GM18507 (cell line): ENCODE data around the gene RCL1.

ENCODE experiments used
- DNase-seq: peaks from one replicate; pipeline ENCODE4 v3.0.0; 2011; ENCODE audit warnings: low read depth; ENCODE audit not compliant: insufficient read length; ENCODE audit errors: extremely low spot score
- FAIRE-seq: peaks from 2 replicates; lab custom pipeline; 2011; peaks lifted over from hg19 to GRCh38; lab: Jason Lieb, UNC

Gene RCL1

GRCh38 chr9:4904322-4905134, 111.8 kb downstream of the RCL1 start:
- FAIRE-seq (no peak), DNase-seq (no peak)

DNA sequence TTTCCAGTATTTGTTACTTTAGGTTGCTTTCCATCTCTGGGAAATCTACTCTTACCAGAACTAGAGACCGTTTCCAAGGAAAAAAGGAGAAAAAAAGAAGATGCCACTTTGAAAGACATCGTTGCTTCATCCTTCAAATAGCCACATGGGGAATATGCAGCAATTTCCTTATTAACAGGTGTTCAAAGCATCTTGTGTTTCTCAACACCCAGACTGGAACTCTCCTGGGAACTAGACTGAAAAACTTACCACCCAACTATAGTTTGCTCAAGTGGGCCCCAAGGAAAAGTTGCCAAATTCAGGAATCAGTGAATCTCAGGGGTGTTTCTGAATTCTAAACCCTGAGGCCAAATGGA, 112.4 kb downstream of the RCL1 start:
- FAIRE-seq (no peak), DNase-seq (no peak)
